ENCODE results near the gene ZBTB37. TPM values are rescaled to one million over a fixed set of nuclear protein-coding genes. Genes with fewer than 3 reads are reported as not detected.
A peak's percentile ranks its signal among the peaks of the same experiment; 100 is the strongest.
"Not testable (repeated sequence)": the region's sequence is repeated elsewhere in the genome, so short reads cannot be mapped to it uniquely, and the experiment has no call there.

The ZBTB37 gene
- total RNA-seq, 1 donor from 2014 or later, result 33.4 TPM

DNA sequence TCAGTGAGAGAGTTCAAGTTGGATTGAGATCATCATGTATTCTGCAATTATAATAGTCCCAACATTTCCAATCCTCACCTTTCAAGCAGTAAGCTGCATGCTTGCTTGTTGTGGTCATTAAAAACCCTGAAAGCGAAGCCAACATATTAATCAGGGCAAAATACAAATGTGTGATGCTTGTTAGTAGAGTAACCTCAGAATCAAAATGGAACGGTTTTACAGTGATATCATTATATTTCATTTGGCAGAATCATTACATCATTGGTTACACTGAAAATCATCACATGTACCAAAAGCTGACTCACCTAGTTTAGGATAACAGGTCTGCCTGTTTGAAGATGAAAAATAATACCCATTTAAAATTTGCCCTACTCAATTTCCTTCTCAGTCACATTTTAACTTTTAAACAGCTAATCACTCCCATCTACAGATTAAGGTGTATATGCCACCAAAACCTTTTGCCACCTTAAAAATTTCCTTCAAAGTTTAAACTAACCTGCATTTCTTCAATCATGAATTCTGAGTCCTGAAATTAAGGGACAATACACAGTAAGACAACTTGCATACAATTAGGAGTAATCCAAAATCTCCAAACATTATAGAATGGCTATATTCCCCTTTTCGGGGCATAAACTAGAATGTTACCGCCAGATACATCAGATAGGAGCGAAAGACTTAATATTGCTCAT, 3.9 kb upstream of the ZBTB37 start:
- DNase-seq (ENCODE audit: low spot score in 2 of 2), result no peak
- FAIRE-seq, result no peak

DNA sequence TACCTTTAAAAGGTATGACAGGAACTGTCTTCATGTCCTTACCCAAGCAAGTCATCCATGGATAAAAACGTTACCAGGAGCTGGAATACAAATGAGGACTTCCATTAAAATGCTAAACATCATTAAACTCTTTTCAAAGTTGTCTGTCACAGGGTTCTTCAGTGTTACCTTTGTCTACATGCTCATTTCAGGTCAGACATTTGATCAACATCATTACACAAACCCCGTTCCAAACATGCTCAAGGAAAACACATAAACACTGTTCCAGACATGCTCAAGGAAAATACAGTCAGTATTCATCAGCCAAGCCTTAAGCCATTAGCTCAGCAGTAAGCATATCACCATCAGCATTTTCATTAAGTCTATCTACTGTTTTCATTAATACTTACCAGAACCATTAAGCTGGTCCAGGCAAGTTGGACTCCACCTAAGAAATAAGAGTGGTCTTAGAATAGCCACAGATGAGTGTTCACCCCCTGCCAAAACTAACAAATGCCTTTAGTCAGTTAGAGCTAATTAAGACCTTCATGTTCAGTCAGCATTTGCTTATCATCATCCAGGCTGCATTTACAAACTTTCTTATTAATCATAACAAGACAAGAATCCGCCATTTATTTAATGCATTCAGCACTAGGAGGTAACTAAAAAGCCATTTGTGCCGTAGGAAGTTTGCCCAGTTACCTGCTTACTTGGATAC, 2.6 kb upstream of the ZBTB37 start:
- FAIRE-seq, result no peak

DNA sequence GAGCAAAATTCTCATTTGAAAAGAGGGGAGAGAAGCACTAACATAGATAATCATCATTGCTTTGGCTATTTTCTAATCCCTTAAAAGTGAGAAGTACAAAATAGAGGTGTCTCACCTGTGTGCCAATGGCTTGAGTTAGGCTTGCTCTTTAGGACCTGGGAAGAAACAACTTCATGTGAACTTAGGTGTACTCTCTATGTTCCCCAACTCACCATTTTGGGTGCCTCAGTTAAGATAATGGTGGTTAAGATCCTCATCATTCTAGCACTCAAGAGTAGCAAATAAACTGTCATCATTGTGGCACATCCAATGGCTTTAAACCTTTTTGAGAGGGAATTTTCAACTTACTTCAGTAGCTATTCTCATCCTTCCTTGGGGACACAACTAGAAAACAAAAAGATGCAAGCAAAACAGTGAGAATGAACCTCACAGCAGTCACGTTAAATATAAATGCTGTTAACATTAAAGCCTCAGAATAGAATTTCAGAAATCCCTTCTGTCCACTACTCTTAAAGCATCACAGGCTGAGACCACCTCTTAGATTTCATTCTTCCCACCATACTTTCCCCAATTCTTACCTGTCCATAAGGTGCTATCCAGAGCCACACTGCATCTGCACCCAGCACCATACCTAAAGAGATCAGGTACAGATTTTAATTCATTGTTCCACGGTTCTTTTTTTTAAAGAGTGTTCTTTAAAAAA, 1.6 kb upstream of the ZBTB37 start:
- FAIRE-seq (no peak), DNase-seq (ENCODE audit: low spot score in 2 of 2) (no peak)

More for the DNA sequence above, 2.6 kb upstream of the ZBTB37 start:
- DNase-seq (ENCODE audit: low spot score in 2 of 2), result no peak

DNA sequence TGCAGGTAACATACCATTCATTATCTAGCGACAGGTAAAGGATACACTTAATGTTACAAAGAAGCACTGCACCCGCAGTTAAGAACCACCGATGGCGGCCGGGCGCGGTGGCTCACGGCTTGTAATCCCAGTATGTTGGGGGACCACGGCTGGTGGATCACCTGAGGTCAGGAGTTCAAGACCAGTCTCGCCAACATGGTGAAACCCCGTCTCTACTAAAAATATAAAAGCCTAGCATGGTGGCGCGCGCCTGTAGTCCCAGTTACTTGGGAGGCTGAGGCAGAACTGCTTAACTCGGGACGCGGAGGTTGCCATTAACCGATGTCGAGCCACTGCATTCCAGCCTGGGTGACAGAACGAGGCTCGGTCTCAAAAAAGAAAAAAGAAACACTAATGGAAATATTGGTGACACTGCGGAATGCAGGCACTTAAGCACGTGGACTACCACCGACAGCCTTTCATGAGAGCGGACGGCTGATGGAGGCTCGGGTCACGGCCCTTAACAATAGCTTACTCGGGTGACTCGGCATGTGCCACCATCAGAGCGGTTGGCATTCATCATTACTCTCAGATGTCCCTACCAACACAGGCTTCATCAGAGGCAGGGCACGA, 933 bp upstream of the ZBTB37 start:
- FAIRE-seq (no peak), DNase-seq (ENCODE audit: low spot score in 2 of 2) (no peak)

DNA sequence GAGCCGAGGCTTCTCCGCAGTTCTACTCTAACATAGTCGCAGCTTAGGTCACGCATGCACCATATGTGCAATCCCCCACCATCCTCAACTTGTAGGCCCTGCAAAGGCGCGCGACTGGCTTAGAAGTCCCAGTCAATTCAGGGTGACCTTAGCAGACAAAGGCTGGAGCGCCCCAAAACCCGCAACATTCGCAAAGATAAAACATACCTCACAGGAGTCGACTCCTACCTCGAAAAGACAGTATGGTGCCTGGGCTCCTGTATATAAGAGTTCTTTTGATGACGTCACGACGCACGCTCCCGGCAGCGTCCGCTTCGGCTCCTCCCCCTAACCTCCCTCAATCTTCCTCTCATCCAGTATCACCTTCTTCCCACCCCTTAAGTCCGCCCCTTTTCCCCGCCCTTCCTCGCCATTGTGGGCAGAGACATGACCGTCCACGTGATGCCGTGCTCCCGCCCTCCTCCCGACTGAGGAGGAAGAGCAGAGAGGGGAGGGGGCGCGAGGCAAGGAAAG, 371 bp upstream of the ZBTB37 start, which contains the start of gene GAS5:
Gene GAS5 (minus strand): TSS at position 237 of the 513 bp plus-strand sequence.
- peak; percentile 85 to 89 for DNase-seq (ENCODE audit: low spot score in 2 of 2)
- no peak for FAIRE-seq

DNA sequence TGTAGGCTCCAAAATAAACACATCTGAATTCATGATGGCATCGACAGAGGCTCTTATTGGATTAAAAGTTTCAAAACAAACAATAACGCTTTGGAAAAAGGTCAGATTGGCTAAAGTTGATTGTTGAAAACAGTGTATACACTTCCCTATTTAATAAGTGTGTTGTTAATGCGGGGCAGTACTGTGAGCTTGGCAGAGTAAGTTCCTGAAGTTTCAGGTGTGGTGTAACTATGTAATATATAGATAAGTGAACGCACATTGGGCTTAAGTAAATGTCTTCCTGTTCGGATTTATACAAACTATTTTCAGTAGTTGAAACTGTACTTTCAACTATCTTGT, 810 bp downstream of the ZBTB37 start:
- DNase-seq (ENCODE audit: low spot score in 2 of 2) (no peak), FAIRE-seq (no peak)

DNA sequence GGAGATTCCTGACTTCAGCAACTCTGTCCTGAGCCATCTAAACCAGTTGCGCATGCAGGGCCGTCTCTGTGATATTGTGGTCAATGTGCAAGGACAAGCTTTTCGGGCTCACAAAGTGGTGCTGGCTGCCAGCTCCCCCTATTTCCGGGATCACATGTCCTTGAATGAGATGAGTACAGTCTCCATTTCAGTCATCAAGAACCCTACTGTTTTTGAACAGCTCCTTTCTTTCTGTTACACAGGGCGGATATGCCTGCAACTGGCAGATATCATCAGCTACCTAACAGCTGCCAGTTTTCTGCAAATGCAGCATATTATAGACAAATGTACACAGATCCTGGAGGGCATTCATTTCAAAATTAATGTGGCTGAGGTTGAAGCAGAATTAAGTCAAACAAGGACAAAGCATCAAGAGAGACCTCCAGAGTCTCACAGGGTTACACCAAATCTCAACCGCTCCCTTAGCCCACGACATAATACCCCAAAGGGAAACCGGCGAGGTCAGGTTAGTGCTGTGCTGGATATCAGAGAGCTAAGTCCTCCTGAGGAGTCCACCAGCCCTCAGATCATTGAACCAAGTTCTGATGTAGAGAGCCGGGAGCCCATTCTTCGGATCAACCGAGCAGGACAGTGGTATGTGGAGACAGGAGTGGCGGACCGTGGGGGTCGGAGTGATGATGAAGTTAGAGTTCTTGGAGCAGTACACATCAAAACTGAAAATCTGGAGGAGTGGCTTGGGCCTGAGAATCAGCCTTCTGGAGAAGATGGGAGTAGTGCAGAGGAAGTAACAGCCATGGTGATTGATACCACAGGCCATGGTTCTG, 2.3 kb downstream of the ZBTB37 start:
- FAIRE-seq (no peak), DNase-seq (ENCODE audit: low spot score in 2 of 2) (no peak)

DNA sequence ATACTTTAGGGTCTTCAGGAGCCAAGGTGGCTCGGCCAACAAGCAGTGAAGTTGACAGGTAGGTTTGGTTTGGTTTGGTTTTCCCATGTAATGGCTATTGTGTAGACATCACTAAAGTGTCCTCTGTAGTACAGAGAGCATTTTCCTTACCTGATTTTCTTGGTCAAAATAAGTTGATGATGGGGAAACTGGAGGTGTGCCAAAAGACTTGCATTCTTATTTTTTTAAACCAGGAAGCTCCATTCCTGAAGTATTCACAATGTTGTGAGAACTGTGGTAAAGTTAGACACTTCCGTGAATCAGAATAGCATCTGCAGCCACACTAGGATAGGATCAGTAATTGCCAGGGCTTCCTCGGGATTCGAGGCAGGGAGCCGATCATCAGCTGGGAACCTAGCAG, 2.9 kb downstream of the ZBTB37 start:
- FAIRE-seq (no peak), DNase-seq (ENCODE audit: low spot score in 2 of 2) (no peak)

DNA sequence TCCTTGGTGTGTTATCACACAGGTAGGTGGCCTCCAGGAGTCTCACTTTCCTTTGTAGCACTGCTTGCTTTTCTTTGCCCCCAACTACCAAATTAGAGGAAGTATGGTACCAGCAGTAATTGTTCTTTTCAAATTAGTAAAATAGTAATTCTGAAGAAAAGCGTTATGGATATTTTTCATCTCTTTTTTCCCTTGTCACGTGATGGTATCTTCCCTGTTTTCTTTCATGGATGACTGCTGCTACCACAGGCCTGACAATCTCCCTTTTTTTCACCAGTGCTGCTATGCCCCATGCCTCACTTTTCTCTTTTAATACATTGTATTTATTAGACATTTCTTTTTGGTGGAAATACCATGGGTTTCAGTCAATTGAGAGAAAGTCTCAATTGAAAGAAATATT, 3.3 kb downstream of the ZBTB37 start:
- FAIRE-seq (no peak), DNase-seq (ENCODE audit: low spot score in 2 of 2) (no peak)

DNA sequence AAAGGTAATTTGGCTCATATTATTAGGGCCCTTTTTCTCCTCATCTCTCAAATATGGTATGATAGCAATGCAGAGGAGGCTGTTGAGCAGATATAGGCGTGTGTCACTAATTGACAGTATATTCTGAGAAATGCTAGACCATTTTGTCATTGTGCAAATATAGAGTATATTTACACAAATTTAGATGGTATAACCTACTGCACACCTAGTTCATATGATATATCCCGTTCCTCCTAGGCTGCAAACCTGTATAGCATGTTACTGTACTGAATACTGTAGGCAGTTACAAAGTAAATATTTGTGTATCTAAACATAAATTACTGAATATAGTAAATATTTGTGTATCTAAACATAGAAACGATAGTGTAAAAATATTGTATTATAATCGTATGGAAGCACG, 8.6 kb downstream of the ZBTB37 start:
- no peak for DNase-seq (ENCODE audit: low spot score in 2 of 2)
- FAIRE-seq, result no peak

DNA sequence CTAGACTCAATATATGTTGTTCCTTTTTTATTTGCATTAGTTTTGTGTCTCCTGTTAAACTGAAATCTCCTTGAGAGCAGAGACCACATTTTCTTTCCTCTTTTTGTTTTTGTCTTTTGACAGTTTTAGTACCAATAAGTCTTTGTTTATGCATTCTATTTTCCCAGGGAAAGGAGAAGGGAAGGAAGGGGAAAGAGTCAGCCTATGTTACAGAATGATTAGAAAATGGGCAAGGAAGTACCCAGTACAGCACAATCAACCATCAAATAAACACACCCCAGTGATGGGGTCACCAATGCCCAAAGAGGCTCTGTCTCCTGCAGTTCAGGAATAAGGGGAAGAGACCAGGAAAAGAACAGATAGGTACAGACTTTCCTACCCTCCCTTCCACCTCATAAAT, 10.1 kb downstream of the ZBTB37 start:
- DNase-seq (ENCODE audit: low spot score in 2 of 2) (no peak), FAIRE-seq (no peak)

DNA sequence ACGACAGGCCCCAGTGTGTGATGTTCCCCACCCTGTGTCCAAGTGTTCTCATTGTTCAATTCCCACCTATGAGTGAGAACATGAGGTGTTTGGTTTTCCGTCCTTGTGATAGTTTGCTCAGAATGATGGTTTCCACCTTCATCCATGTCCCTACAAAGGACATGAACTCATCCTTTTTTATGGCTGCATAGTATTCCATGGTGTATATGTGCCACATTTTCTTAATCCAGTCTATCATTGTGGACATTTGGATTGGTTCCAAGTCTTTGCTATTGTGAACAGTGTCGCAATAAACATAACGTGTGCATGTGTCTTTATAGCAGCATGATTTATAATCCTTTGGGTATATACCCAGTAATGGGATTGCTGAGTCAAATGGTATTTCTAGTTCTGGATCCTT, 12.9 kb downstream of the ZBTB37 start:
- FAIRE-seq, result not testable (repeated sequence)

DNA sequence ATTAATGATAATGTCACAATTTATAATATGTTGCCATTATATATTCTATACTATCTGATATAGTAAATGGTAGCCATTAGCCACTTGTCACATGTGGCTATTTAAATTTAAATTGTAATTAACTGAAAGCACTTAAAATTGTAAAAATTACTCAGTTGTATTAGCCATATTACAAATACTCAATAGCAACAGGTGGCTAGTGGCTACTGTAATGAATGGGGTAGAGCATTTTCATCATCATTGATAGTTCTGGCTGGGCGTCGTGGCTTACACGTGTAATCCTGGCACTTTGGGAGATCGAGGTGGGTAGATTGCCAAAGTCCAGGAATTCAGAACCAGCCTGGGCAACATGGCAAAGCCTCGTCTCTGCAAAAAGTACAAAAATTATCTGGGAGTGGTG, 16.5 kb downstream of the ZBTB37 start:
- FAIRE-seq, result no peak
- DNase-seq (ENCODE audit: low spot score in 2 of 2), result no peak

More for the DNA sequence above, 12.9 kb downstream of the ZBTB37 start:
- DNase-seq (ENCODE audit: low spot score in 2 of 2), result not testable (repeated sequence)

DNA sequence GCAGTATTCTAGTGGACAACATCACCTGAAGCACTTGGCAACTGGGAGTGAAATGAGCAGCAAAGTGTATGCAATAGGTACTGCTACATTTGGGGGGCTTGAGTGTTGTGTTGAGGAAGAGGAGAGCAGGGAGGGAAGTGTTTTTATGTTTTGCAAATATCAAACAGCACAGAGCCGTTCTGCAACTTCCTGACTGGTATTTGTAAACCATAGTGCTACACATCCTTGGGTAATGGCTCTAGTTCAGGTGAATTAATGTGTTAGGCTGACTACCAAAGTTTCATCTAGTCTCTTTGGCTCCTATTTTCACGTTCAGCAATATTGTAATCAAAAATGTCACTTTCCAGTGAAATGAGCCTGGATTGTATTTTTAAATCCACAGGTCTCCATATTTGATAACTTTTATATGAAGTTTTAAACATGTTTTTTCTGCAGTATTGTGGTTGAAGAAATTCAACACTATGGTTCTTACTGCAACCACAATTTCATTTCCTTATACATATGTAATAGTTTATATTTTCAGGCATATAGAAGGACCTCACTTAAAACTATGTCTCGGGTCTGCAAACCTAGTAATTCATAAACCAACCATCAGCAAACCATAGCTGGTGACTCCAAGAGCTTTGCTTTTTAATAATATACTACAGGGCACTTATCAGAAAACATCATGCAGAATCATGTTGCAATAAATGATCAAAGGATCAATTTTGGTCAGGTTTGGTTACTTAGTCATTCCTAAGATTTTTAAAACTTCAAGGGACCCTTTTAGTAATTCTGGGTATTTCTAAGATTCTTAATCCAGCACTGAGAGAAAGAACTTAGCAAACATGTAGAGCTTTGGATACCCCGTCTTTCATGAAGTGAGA, 18.8 kb downstream of the ZBTB37 start:
- DNase-seq (ENCODE audit: low spot score in 2 of 2), result no peak
- no peak for FAIRE-seq

DNA sequence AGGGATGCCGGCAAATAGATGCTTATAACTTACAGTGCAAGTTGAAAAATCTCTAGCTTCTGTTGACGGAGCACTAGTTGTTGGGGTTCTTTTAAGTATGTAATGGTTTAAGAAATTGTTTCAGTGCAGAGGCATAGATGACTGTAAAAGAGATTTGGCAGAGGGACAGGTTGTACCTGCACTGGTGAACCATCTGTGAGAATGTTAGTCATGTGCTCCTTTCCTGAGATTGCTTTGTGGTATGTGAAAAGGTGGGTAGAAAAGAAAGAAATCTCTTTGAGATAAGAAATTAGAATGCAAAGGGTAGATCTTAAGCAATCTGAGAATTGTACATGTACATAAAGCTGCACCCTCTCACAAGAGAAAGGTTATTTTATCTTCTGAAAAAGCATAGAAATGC, 19.4 kb downstream of the ZBTB37 start:
- DNase-seq (ENCODE audit: low spot score in 2 of 2) (no peak), FAIRE-seq (no peak)

DNA sequence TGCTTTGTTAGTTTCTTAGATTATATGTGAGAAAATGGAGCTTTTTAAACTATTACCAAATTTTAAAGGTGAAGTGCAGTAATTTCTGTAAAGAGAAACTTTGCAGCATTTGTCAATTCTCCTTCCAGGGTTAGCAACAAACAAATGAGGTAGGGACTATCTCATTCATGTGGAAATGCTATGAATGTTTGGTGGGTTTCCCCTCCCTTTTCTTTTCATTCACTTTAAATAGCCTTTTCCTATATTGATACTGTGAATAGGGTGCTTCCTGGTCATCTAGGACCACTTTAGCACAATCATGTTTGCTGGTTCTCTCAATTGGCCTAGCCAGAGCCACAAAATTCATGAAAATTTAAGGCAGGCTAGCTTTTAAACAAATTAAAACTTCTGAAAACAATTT, 20.6 kb downstream of the ZBTB37 start:
- no peak for DNase-seq (ENCODE audit: low spot score in 2 of 2)

DNA sequence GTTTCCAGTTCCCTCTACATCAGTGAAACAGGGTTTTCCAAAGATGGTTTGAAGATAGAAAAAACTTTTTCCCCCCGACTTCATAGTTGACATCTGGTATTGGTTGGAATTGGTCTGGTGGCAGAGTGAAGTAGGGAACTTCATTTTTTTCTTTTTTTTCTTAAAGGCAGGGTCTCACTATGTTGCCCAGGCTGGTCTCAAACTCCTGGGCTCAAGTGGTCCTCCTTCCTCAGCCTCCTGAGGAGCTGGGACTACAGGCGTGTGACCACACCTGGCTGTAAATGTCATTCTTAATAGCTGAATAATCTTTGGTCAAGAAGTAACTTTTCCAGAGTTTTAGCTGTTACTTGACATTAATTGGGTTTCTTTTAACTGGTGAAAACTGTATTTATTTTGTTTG, 21.7 kb downstream of the ZBTB37 start:
- FAIRE-seq, result no peak
- DNase-seq (ENCODE audit: low spot score in 2 of 2), result no peak

More for the DNA sequence above, 20.6 kb downstream of the ZBTB37 start:
- FAIRE-seq, result no peak

DNA sequence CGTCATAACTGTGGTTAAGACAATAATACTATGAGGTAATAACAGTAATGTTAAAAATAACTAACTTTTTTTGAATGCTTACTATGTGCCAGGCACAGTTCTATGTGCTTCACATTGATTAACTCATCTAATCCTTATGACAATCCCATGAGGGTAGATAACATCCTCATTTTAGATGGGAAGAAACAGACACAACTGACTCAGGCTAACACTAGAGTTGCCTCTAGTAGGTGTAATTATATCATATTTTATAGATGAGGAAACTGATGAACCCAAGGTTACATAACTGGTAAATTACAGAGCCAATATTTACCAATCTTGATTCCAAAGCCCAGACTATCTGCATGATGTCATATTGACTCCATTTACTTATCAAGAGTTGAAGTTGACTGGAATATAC, 25.4 kb downstream of the ZBTB37 start:
- FAIRE-seq (no peak), DNase-seq (ENCODE audit: low spot score in 2 of 2) (no peak)

DNA sequence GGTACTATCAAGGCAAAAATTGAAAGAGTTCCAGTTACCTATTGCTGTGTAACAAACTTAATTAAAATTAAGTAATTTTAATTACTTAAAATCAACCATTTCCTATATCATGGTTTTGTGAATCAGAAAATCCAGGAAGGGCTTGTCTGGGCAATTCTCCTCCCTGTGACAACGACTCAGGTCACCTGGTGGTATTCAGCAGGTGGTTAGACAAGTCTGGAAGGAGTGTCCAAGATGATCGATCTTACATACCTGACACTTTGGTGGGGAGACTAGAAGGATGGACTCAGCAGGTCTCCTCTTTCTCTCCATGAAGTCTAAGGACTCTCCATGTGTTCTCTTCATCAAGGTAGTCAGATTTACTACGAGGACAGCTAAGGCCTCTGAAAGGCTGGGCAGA, 26.0 kb downstream of the ZBTB37 start:
- DNase-seq (ENCODE audit: low spot score in 2 of 2) (no peak), FAIRE-seq (no peak)

Data from frontal cortex (tissue), 4 donors.